ENCODE results near the gene PPP3CA.
"Not testable (repeated sequence)": the region's sequence is repeated elsewhere in the genome, so short reads cannot be mapped to it uniquely, and the experiment has no call there.

The PPP3CA gene

DNA sequence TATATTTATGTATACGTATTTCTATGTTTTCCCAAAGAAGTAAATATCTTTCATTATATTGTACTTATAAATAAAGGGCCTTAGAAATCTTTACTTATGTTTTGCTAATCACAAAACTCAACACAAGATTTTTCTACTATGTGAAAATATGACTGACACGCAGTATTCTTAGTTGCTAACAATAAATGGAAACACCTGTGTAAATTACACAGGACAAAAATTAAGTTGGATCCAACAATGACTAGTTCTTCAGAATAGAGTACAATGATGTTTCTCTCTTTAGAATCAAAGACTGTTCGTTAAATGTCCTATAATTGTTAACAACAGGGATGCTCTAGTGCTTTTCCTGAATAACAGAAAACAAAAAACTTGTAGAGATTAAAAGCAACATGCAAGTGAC lies 96.1 kb downstream of the PPP3CA start:
- no peak for DNase-seq

- no peak for DNase-seq
These were observed 103.0 kb downstream of the PPP3CA start for GRCh38 chr4:101244349-101244748.

- DNase-seq, result no peak
These were observed 104.9 kb downstream of the PPP3CA start for GRCh38 chr4:101242441-101242840.

DNA sequence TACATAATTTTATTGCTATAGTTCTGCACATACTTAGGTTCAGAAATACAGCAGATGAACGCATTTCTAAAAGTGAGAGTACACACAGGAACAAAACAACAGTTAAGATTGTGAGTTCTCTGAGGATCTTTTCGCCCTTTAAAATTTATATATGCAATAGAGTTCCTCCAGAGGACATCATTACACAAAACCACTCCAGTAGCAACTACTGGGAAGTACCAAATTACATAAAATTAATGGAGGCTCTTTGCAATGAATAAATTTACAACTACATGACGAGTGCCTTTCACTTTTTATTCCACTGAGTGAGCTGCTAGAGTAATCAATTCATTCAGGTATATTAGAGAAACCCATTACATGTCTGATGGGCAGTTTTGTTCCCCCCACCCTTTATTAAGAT lies 107.2 kb downstream of the PPP3CA start:
- DNase-seq, result no peak

GRCh38 chr4:101239665-101240064 lies 107.7 kb downstream of the PPP3CA start:
- DNase-seq, result no peak

DNA sequence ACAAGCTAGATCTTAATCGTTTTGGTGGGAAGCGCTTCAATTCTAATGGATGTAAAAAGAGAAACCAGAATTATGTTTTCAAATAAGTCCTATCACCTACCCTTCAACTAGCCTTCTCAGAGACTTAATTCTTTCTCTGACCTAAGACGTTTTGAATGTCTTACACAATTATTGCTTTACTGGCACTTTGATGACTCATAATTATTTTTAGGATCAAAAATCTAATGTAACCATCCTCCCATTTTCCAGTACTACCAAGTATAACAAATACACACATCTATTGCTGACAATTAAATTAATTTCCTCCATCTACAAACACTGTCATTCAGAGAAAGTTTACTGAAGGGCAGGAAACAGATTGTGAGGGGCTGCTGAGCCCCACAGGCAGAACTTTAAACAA lies 108.6 kb downstream of the PPP3CA start:
- DNase-seq, result no peak

- no peak for DNase-seq
These were observed 109.6 kb downstream of the PPP3CA start for GRCh38 chr4:101237773-101238172.

DNA sequence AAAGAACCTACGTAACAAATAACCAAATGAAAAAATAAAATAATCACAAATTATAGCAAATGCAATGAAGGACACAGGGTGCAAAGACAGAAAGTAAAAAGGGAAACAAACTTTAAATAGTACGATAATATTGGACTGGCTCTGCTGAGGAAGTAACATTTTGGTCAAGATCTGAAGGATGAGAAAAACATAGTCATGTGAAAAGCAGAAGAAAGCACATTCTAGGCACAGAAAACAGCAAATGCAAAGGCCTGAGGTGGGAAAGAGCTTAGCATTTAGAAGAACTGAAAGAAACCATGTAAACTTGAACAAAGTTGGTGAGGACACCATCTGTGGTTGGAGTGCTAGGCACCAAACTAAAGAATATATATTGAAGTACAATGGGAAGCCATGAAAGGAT lies 111.2 kb downstream of the PPP3CA start:
- no peak for DNase-seq

GRCh38 chr4:101234141-101234540 lies 113.2 kb downstream of the PPP3CA start:
- DNase-seq, result not testable (repeated sequence)

GRCh38 chr4:101232074-101232776 lies 115.1 kb downstream of the PPP3CA start:
- DNase-seq, result no peak

DNA sequence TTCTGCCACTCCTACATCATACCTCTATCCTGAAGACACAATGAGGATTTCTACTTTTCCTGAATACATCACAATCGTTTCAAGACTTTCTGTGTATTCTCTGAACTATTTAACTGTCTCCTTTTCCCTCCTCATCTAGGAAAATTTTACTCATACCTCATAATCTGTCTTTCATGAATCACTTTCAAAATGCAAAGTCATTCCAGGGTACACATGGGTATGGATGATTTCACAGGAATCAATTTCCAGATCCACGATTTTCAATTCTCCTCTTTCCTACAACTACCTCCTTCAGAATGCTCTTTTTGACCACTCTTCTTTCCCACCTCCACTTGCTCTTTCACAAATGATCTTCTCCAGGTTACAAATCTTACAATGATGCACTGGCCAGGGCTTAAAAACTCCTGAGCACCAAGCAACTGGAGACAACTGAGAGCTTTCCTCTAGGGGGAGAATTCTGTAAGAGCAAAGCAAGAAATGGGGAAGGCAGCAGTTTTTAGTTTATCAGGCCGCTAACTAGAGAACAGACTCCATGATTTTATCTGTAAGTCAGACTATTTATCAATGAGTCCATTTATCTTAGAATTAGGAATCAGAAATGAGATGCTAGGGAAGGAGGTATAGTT lies 116.4 kb downstream of the PPP3CA start:
- no peak for DNase-seq

- DNase-seq, result no peak
These were observed 118.2 kb downstream of the PPP3CA start for GRCh38 chr4:101229116-101229515.

DNA sequence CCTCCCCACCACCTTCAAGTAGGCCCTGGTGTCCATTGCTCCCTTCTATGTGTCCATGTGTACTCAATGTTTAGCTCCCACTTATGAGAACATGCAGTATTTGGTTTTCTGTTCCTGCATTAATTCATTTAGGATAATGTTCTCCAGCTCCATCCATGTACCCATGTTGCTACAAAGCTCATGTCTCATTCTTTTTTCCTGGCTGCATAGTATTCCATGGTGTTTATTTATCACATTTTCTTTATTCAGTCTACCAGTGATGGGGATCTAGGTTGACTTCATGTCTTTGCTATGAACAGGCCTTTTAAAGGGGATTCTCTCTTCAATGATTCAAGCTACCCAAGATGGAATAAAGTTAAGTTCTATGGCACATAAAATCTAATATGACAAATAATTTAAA lies 119.6 kb downstream of the PPP3CA start:
- no peak for DNase-seq

DNA sequence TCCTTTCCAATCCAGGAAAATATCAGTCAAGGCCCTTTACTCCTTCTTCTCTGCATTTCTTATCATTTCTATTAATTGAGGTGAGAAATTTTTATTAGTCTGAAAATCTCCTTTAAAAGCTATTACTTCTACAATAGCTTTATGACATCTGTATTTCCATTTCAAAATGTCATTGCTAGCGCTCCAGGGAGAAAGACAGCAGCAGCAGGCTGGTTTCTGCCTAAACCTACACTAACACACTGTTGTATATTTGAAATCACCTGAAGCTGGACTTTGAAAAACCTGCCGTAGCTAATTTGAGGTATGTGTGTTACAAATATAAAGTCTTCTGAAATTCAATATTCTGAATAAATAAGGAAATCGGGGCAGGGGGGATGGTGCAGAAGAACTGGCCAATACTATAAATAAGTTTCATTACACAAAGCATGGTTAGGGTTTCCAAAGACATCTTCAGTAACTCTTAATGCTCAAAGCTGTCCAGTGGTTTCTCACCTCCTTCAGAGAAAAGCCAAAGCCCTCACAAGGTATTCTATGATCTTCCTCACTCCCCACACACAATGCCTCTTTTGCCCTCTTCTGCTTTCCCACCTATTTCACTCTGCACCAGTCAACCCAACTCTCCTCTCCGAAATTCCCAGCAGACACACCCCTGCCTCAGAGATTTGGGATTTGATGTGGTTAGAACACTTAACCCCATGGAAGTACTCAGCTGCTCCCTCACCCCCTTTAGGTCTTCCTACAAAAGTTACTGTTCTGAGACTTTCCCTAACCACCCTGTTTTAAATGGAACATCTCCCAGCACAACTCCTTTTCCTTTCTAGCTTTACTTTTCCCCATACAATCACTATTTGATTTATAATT lies 122.7 kb downstream of the PPP3CA start:
- no peak for DNase-seq

DNA sequence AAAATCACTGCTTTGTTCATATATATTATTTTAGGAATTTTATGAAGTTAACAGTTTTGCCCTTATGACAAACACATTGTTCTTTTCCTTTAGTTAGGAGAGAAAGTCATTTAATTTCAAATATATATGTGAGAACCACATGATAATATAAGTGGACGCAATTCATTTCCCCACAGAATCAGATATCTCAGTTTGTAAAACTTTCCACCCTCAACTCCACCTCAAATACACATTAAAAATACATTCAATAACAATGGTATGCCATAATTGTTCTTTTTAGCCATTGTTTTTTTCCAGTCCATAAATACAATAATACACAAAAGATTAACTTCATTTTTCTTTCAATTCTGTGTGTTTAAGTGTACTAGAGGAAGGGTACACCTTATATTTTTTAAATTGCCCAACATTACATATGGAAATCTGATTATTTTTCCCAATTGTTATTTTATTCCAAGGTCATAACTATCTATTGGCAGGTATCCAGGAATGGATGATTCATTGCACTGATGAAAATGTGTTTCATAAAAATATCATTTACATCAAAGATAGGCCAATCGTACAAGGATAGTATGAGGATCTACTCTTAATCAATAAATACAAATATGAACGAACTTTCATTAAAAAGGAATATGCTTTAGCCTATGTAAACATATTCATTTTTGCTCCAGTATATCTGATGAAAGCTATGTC lies 125.0 kb downstream of the PPP3CA start:
- no peak for DNase-seq

GRCh38 chr4:101221294-101221693 lies 126.0 kb downstream of the PPP3CA start:
- DNase-seq, result no peak

DNA sequence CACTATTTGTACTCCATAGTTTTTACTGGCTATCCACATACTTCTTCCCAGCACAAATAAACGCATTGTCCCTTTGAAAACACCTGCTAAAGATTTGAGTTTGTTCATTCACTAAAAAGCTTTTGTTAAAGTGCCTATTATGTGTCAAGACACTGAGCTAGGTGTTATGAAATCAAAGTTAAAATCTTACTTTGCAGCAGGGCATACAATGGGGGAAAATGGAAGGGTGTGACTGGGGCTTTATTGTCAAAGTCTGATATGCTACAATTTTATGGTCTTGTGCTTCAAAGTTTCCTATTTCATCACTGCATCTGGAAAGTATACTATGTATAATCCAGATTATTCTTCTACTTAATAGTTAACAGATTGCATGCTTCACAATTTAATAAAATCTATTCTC lies 128.4 kb downstream of the PPP3CA start:
- no peak for DNase-seq

GRCh38 chr4:101218346-101218745 lies 129.0 kb downstream of the PPP3CA start:
- DNase-seq, result no peak

DNA sequence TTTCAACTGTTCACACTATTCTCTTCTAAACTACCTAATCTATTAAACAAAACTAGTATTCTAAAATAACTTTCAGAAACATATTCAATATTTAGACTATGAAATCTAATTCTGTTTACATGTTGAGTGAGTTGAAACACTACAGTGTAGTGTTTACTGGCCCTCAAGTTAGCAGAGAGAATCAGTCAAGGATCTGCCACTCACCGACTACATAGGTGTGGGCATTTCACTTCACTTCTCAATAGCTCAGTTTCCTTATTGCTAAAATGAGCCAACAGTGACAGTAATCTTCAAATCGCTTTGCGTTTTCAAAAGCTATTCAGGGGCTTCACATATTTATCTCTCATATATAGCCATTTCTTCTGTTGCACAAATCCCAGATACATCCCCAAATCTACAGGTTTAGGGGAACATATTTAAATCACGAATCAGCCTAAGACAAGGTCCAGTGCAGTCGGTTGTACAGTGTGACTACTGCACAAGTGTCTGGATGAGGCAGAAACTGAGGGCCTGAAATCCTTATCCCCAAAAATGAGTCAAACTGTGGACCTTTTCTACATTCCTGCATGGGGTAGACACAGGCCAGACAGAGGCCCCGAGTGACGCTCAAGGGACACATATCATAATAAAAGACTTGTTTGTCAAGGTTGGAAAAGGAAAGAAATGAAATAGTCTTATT lies 129.8 kb downstream of the PPP3CA start:
- DNase-seq, result no peak

DNA sequence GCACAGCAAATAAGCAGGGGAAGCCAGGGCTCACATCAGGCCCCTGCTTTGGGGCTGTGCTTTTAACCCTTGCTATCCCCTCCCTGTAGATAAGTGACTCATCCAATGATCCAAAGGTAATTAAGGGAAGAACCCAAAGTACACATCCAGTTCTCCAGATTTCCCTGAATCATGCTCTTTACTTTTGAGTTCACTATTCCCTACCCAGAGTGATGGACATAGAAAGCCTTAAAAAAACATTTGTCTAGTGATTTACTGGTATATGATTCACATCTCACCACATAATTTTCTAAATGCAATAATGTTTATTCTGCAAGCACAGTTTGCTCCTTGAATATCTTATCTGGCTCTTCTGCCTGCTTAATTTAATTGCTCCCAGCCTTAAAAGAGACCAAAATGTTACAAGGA lies 136.2 kb downstream of the PPP3CA start:
- DNase-seq, result no peak

DNA sequence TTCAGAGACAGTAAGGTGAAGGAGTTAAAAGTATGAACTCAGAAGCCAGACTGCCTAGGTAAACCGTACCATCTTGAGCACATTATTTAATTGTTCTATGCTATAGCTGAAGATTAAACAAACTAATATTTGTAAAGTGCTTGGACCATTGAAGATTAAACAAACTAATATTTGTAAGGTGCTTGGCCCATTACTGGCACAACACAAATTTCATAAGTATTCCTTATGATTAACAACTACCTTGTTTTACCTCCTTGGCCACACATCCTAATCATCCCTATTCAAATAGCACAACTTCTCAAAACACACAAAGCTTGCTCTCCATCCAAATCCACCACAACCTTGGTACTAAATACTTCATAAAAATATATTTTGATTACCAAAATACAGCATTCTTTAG lies 137.0 kb downstream of the PPP3CA start:
- DNase-seq, result no peak

- no peak for DNase-seq
These were observed 139.2 kb downstream of the PPP3CA start for GRCh38 chr4:101208171-101208570.

- peak; percentile 58 for DNase-seq
These were observed 141.4 kb downstream of the PPP3CA start for GRCh38 chr4:101205916-101206315.
